Naive thymus-derived CD8-positive, alpha-beta T cell (primary cell): ENCODE data around the gene EXOSC3. TPM values are rescaled to one million over a fixed set of nuclear protein-coding genes. Genes with fewer than 3 reads are reported as not detected.
"Not testable (repeated sequence)": the region's sequence is repeated elsewhere in the genome, so short reads cannot be mapped to it uniquely, and the experiment has no call there.

Experiments
- ATAC-seq, 2 donors: fragments of 150-1000 bp; cut with Tn5 transposase in 1 of 2; sonication (Bioruptor Pico), chemical (Tn5 transposase) in 1 of 2; 1 replicate in 1 of 2; 2 replicates in 1 of 2; pipeline ENCODE4 v1.10.0; 2021; ENCODE audit warnings: mild to moderate bottlenecking in 2 of 2, moderate library complexity in 2 of 2
- POLR2A ChIA-PET: fragments of 350-600 bp; sonication (Branson Sonifier 250); formaldehyde crosslinking; loops from one replicate; lab custom pipeline; 2021; ENCODE audit warnings: antibody characterized with exemption; lab: Charles Lee
- DNase-seq, 10 donors: peaks; one replicate each; pipeline versions ENCODE4 v3.0.0 to v3.0.0-alpha.2; 2020 to 2022
- H3K27ac Mint-ChIP-seq, 10 donors: one replicate each; pipeline ENCODE4 v1.8.0; 2020 to 2022; ENCODE audit warnings: mild to moderate bottlenecking in 10 of 10, mixed read lengths in 10 of 10, moderate library complexity in 4 of 10, inconsistent platforms in 1 of 10
- H3K27me3 Mint-ChIP-seq, 5 donors: one replicate each; pipeline ENCODE4 v1.8.0; 2021 to 2022; ENCODE audit warnings: mixed read lengths in 5 of 5
- H3K36me3 Mint-ChIP-seq, 3 donors: one replicate each; pipeline ENCODE4 v1.8.0; 2020 to 2022; ENCODE audit warnings: mixed read lengths in 3 of 3, mild to moderate bottlenecking in 2 of 3, inconsistent platforms in 1 of 3
- H3K4me1 Mint-ChIP-seq, 4 donors: one replicate each; pipeline ENCODE4 v1.8.0; 2021 to 2022; ENCODE audit warnings: mixed read lengths in 4 of 4
- H3K4me3 Mint-ChIP-seq, 10 donors: one replicate each; pipeline ENCODE4 v1.8.0; 2020 to 2022; ENCODE audit warnings: mild to moderate bottlenecking in 10 of 10, mixed read lengths in 10 of 10, moderate library complexity in 6 of 10, inconsistent platforms in 1 of 10
- H3K9me3 Mint-ChIP-seq, 9 donors: one replicate each; pipeline ENCODE4 v1.8.0; 2020 to 2022; ENCODE audit warnings: mixed read lengths in 9 of 9, mild to moderate bottlenecking in 3 of 9, inconsistent platforms in 1 of 9, moderate library complexity in 1 of 9
- polyA plus RNA-seq, 3 donors: library from polyadenylated mRNA; unstranded; fragments of 300-500 nt; fragmentation: Illumina TruSeq; gene quantifications; one replicate each; pipeline ENCODE4 v1.2.3, GENCODE V29; 2021
- total RNA-seq, 8 experiments: library from RNA in 2 of 8; stranded (reverse) in 2 of 8; gene quantifications; one replicate each; pipeline ENCODE4 v1.2.3 and lab custom pipeline; 2021 to 2026

The EXOSC3 gene
- total RNA-seq (10 to 100 TPM; 68.9 to 79.0 TPM), polyA plus RNA-seq (10 to 100 TPM; 16.4 to 36.0 (median 24.9) TPM), total RNA-seq (lab: John Stamatoyannopoulos, UW) (18.0 to 47.3 (median 39.7) reads per million in 6 experiments)

- peak; percentile 71 to 90 (median 82) for DNase-seq
- POLR2A ChIA-PET = interaction anchor here (0.7 to 3.7 kb wide), 10 partner anchors 11 to 320 kb away, joined by 3 to 58 read pairs (median 6); partner anchors contain the start of genes DCAF10 and ZBTB5
- peaks cover 0 to 36% (median 8%) of the 10 kb centered on the region in 3 donors for H3K36me3 Mint-ChIP-seq
- H3K27me3 Mint-ChIP-seq = peaks cover 0 to 3% (median 0%) of the 10 kb centered on the region in 5 donors
- H3K9me3 Mint-ChIP-seq = no peaks in the 10 kb centered on the region
- ATAC-seq = peak; percentile 94 to 95
- H3K4me3 Mint-ChIP-seq = peak within 1 kb of the TSS; percentile 95 to 99 (median 97)
- peaks cover 18 to 46% (median 39%) of the 10 kb centered on the region in 4 donors for H3K4me1 Mint-ChIP-seq
- H3K27ac Mint-ChIP-seq = peak within 1 kb of the TSS; percentile 92 to 99 (median 96)
These were observed at the start of gene EXOSC3 for GRCh38 chr9:37784616-37785483. EXOSC3 (minus strand) TSS chr9:37785064; CDS start chr9:37785044, 20 bp downstream.

- Mint-ChIP-seq H3K4me1 (peaks cover 0 to 5% (median under 1%) of the 10 kb centered on the region in 4 donors), H3K9me3 (no peaks in the 10 kb centered on the region), H3K27ac (peak overlapping the region in 1 of 10 donors; percentile 35), H3K36me3 (peaks cover 0 to 72% (median 25%) of the 10 kb centered on the region in 3 donors), H3K4me3 (no peak overlapping the region), H3K27me3 (no peaks in the 10 kb centered on the region)
- DNase-seq (no peak), ATAC-seq (no peak)
- POLR2A ChIA-PET = no interaction called here
These were observed 42.8 kb upstream of the EXOSC3 start for GRCh38 chr9:37827483-37828165.

GRCh38 chr9:37825174-37825573, 40.3 kb upstream of the EXOSC3 start:
- H3K9me3 Mint-ChIP-seq, POLR2A ChIA-PET, H3K4me3 Mint-ChIP-seq, H3K27me3 Mint-ChIP-seq, H3K4me1 Mint-ChIP-seq, ATAC-seq, DNase-seq, H3K27ac Mint-ChIP-seq: not testable (repeated sequence)
- peaks cover 0 to 85% (median 43%) of the 10 kb centered on the region in 3 donors for H3K36me3 Mint-ChIP-seq

- H3K27ac Mint-ChIP-seq = no peak overlapping the region
- no peak overlapping the region for H3K4me3 Mint-ChIP-seq
- H3K9me3 Mint-ChIP-seq = no peaks in the 10 kb centered on the region
- H3K27me3 Mint-ChIP-seq = no peaks in the 10 kb centered on the region
- ATAC-seq (no peak), DNase-seq (no peak)
- H3K36me3 Mint-ChIP-seq = peaks cover 0 to 58% (median 37%) of the 10 kb centered on the region in 3 donors
- peaks cover 0 to 3% (median under 1%) of the 10 kb centered on the region in 4 donors for H3K4me1 Mint-ChIP-seq
- POLR2A ChIA-PET = no interaction called here
These were observed 35.3 kb upstream of the EXOSC3 start for GRCh38 chr9:37820142-37820541.

- Mint-ChIP-seq H3K9me3 (no peaks in the 10 kb centered on the region), H3K27ac (no peak overlapping the region), H3K4me3 (no peak overlapping the region), H3K27me3 (no peaks in the 10 kb centered on the region), H3K4me1 (peaks cover 0 to 3% (median under 1%) of the 10 kb centered on the region in 4 donors), H3K36me3 (peaks cover 0 to 51% (median 28%) of the 10 kb centered on the region in 3 donors)
- DNase-seq = no peak
- POLR2A ChIA-PET = no interaction called here
- no peak for ATAC-seq
These were observed 34.0 kb upstream of the EXOSC3 start for GRCh38 chr9:37818849-37819248.

- DNase-seq (no peak), ATAC-seq (no peak)
- Mint-ChIP-seq H3K27ac (peak overlapping the region in 1 of 10 donors; percentile 37), H3K4me1 (peaks cover 1 to 20% (median 13%) of the 10 kb centered on the region in 4 donors), H3K9me3 (no peaks in the 10 kb centered on the region), H3K36me3 (peaks cover 0 to 26% (median 3%) of the 10 kb centered on the region in 3 donors), H3K27me3 (no peaks in the 10 kb centered on the region), H3K4me3 (no peak overlapping the region)
- POLR2A ChIA-PET = interaction anchor here (1.1 kb wide), 1 partner anchor 13 kb away, joined by 4 read pairs; no protein-coding TSS in a partner anchor
These were observed 28.0 kb upstream of the EXOSC3 start for GRCh38 chr9:37812773-37813379.

GRCh38 chr9:37811906-37812476, 27.1 kb upstream of the EXOSC3 start:
- POLR2A ChIA-PET = interaction anchor here (0.7 to 1.1 kb wide), 2 partner anchors 12 to 33 kb away, joined by 3 to 4 read pairs; no protein-coding TSS in a partner anchor
- H3K9me3 Mint-ChIP-seq = no peaks in the 10 kb centered on the region
- H3K27me3 Mint-ChIP-seq = no peaks in the 10 kb centered on the region
- DNase-seq (no peak), ATAC-seq (no peak)
- peaks cover 0 to 29% (median 3%) of the 10 kb centered on the region in 3 donors for H3K36me3 Mint-ChIP-seq
- peak overlapping the region in 3 of 10 donors; percentile 7 to 72 (median 53) for H3K27ac Mint-ChIP-seq
- peaks cover 1 to 20% (median 13%) of the 10 kb centered on the region in 4 donors for H3K4me1 Mint-ChIP-seq
- H3K4me3 Mint-ChIP-seq = peak overlapping the region in 1 of 10 donors; percentile 24

- peaks cover 0 to 28% (median 6%) of the 10 kb centered on the region in 3 donors for H3K36me3 Mint-ChIP-seq
- H3K27me3 Mint-ChIP-seq, H3K4me3 Mint-ChIP-seq, POLR2A ChIA-PET, DNase-seq, H3K9me3 Mint-ChIP-seq, H3K27ac Mint-ChIP-seq, ATAC-seq: not testable (repeated sequence)
- H3K4me1 Mint-ChIP-seq = peaks cover 9 to 36% (median 23%) of the 10 kb centered on the region in 4 donors
These were observed 24.8 kb upstream of the EXOSC3 start for GRCh38 chr9:37809676-37810075.

- POLR2A ChIA-PET = interaction anchor here (1.1 kb wide), 1 partner anchor 21 kb away, joined by 4 read pairs; the partner anchor contains the start of gene EXOSC3
- H3K9me3 Mint-ChIP-seq = no peaks in the 10 kb centered on the region
- H3K4me3 Mint-ChIP-seq = no peak overlapping the region
- ATAC-seq (no peak), DNase-seq (no peak)
- peaks cover 0 to 23% (median 3%) of the 10 kb centered on the region in 3 donors for H3K36me3 Mint-ChIP-seq
- peak overlapping the region in 1 of 10 donors; percentile 15 for H3K27ac Mint-ChIP-seq
- peaks cover 16 to 52% (median 38%) of the 10 kb centered on the region in 4 donors for H3K4me1 Mint-ChIP-seq
- H3K27me3 Mint-ChIP-seq = no peaks in the 10 kb centered on the region
These were observed 21.4 kb upstream of the EXOSC3 start for GRCh38 chr9:37806271-37806670.

- peak overlapping the region; percentile 41 to 96 (median 89) for H3K4me3 Mint-ChIP-seq
- H3K36me3 Mint-ChIP-seq = peaks cover 0 to 11% (median 3%) of the 10 kb centered on the region in 3 donors
- no peak for ATAC-seq
- DNase-seq = no peak
- H3K4me1 Mint-ChIP-seq = peaks cover 17 to 50% (median 46%) of the 10 kb centered on the region in 4 donors
- peak overlapping the region; percentile 34 to 95 (median 84) for H3K27ac Mint-ChIP-seq
- POLR2A ChIA-PET = interaction anchor here (3.5 kb wide), 1 partner anchor 18 kb away, joined by 58 read pairs; the partner anchor contains the start of gene EXOSC3
- H3K27me3 Mint-ChIP-seq = no peaks in the 10 kb centered on the region
- H3K9me3 Mint-ChIP-seq = no peaks in the 10 kb centered on the region
These were observed 17.3 kb upstream of the EXOSC3 start for GRCh38 chr9:37801959-37802711.

- POLR2A ChIA-PET = interaction anchor here (0.9 to 3.5 kb wide), 2 partner anchors 11 to 18 kb away, joined by 3 to 58 read pairs; partner anchors contain the start of gene EXOSC3
These were observed 16.5 kb upstream of the EXOSC3 start for GRCh38 chr9:37801287-37801850.

More at GRCh38 chr9:37801287-37801850, 16.5 kb upstream of the EXOSC3 start:
- DNase-seq (peak in 2 of 10 donors; percentile 29 to 55), ATAC-seq (peak; percentile 31 to 32)
- Mint-ChIP-seq H3K4me3 (peak overlapping the region; percentile 41 to 96 (median 89)), H3K36me3 (peaks cover 0 to 11% (median 3%) of the 10 kb centered on the region in 3 donors), H3K4me1 (peaks cover 15 to 47% (median 43%) of the 10 kb centered on the region in 4 donors), H3K9me3 (no peaks in the 10 kb centered on the region), H3K27me3 (no peaks in the 10 kb centered on the region), H3K27ac (peak overlapping the region; percentile 34 to 95 (median 86))
